H1 (cell line): Measurements from ENCODE around the gene ALG6. TPM values are rescaled to one million over a fixed set of nuclear protein-coding genes. Genes with fewer than 3 reads are reported as not detected.

Experiments used
- ASH2L ChIP-seq: fragments of 200-600, 300-600 bp; sonication (generic); IDR thresholded peaks from one replicate; pipeline ENCODE4 v1.7.1; 2017; ENCODE audit warnings: low read length
- BRCA1 ChIP-seq: IDR thresholded peaks from 2 replicates; pipeline ENCODE4 v1.6.1; 2012; ENCODE audit warnings: low read depth, low read length, improper control_type of control experiment
- CBX5 ChIP-seq: fragments of 300-800, 300-1000 bp; sonication (generic); IDR thresholded peaks from 2 replicates; pipeline ENCODE4 v1.7.1; 2016; ENCODE audit warnings: antibody characterized with exemption, low read length, low read depth
- CEBPB ChIP-seq: IDR thresholded peaks from 2 replicates; pipeline ENCODE4 v1.6.1; 2012; ENCODE audit warnings: low read depth, low read length
- EGR1 ChIP-seq: IDR thresholded peaks from 2 replicates; pipeline ENCODE4 v1.6.1; 2011; ENCODE audit warnings: low read depth, low read length, borderline replicate concordance
- EP300 ChIP-seq, 2 experiments: IDR thresholded peaks; 1 replicate in 1 of 2; 2 replicates in 1 of 2; pipeline ENCODE4 v1.6.1; 2011 to 2012; ENCODE audit warnings: low read depth in 2 of 2, low read length in 2 of 2, mild to moderate bottlenecking in 2 of 2, borderline replicate concordance in 1 of 2, inconsistent platforms in 1 of 2, moderate library complexity in 1 of 2
- GABPA ChIP-seq: IDR thresholded peaks from 2 replicates; pipeline ENCODE4 v1.6.1; 2011; ENCODE audit warnings: mild to moderate bottlenecking, low read length, moderate library complexity, borderline replicate concordance; ENCODE audit not compliant: insufficient read depth
- RAD21 ChIP-seq, 2 experiments: IDR thresholded peaks in 1 of 2; conservative IDR thresholded peaks in 1 of 2; 2 replicates each; pipeline ENCODE4 v1.6.1; 2011; ENCODE audit warnings: low read depth in 2 of 2, low read length in 2 of 2, improper control_type of control experiment in 1 of 2, inconsistent platforms in 1 of 2, mild to moderate bottlenecking in 1 of 2, moderate library complexity in 1 of 2
- RBBP5 ChIP-seq: IDR thresholded peaks from 2 replicates; pipeline ENCODE4 v1.7.1; 2012; ENCODE audit warnings: low read depth, mild to moderate bottlenecking, inconsistent platforms, low read length, moderate library complexity, borderline replicate concordance
- SP2 ChIP-seq: IDR thresholded peaks from 2 replicates; pipeline ENCODE4 v1.6.1; 2012; ENCODE audit warnings: mild to moderate bottlenecking, low read length, inconsistent platforms
- TAF7 ChIP-seq: optimal IDR thresholded peaks from 2 replicates; pipeline ENCODE3; 2011; ENCODE audit warnings: low read depth, mild to moderate bottlenecking, inconsistent platforms, low read length, moderate library complexity, borderline replicate concordance
- TBP ChIP-seq: IDR thresholded peaks from 2 replicates; pipeline ENCODE4 v1.6.1; 2011; ENCODE audit warnings: low read depth, low read length, improper control_type of control experiment
- TCF12 ChIP-seq: IDR thresholded peaks from 2 replicates; pipeline ENCODE4 v1.6.1; 2011; ENCODE audit warnings: low read depth, mild to moderate bottlenecking, low read length
- YY1 ChIP-seq: IDR thresholded peaks from 2 replicates; pipeline ENCODE4 v1.6.1; 2011; ENCODE audit warnings: low read depth, mild to moderate bottlenecking, low read length
- polyA plus RNA-seq, 7 experiments: library from polyadenylated mRNA; depleted of rRNA in 3 of 7; stranded (reverse) in 5 of 7; unstranded in 2 of 7; fragments of >200 nt in 5 of 7; fragments of 200-250 nt in 2 of 7; gene quantifications; 1 replicate in 5 of 7; 2 replicates in 1 of 7; 4 replicates in 1 of 7; pipeline versions ENCODE4 v1.2.1 to v1.2.3, GENCODE V29; 2011 to 2013; ENCODE audit warnings: missing spikeins in 2 of 7, mixed read lengths in 2 of 7
- total RNA-seq: library from RNA; stranded (reverse); fragmentation: NEBNext Ultra II Directional; extraction: Animal tissue kit (Norgen Biotek cat#: 25700); gene quantifications from 2 replicates; pipeline ENCODE4 v1.2.1, GENCODE V29; 2021
- TF ChIP-seq, protein P1 (sequence below), 3 experiments: IDR thresholded peaks; 1 replicate in 2 of 3; 2 replicates in 1 of 3; pipeline versions ENCODE4 v1.5.1 to v1.6.1; 2011; ENCODE audit warnings: low read length in 3 of 3, mild to moderate bottlenecking in 3 of 3, inconsistent platforms in 2 of 3, low read depth in 1 of 3, moderate library complexity in 1 of 3; ENCODE audit not compliant: insufficient read depth in 1 of 3; ENCODE audit errors: control extremely low read depth in 1 of 3
- TF ChIP-seq, protein P2 (sequence below): IDR thresholded peaks from 2 replicates; pipeline ENCODE4 v1.6.1; 2012; ENCODE audit warnings: inconsistent platforms
- TF ChIP-seq, protein P3 (sequence below): IDR thresholded peaks from 2 replicates; pipeline ENCODE4 v1.6.1; 2011; ENCODE audit warnings: low read depth, mild to moderate bottlenecking, low read length; ENCODE audit not compliant: insufficient read depth
- TF ChIP-seq, protein P4 (sequence below): IDR thresholded peaks from 2 replicates; pipeline ENCODE4 v1.6.1; 2011; ENCODE audit warnings: low read length, improper control_type of control experiment
- TF ChIP-seq, protein P5 (sequence below): IDR thresholded peaks from 2 replicates; pipeline ENCODE4 v1.6.1; 2012; ENCODE audit warnings: low read length, inconsistent platforms

ALG6 gene
- total and polyA plus RNA-seq, 2 of the 8 experiments (the other 6 are each of a cell fraction or from before 2014, with no cell fraction given), result 17.8 to 26.8 TPM

DNA sequence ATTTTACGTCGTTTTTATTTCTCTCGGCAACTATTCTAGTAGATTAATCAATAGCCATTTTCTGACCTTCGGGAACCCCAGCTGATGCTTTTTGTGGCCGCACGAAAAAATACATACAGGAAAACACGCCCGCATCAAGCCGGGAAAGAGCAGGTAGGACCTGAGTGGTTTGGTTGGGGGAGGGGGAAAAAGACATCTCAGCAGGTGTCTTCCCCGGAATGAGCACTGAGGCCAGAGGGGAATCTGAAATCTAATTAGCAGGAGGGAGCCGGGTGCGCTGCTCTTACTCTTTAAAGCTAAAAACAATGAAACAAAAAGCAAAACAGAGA lies 45.7 kb upstream of the ALG6 start (continued):
- TF ChIP-seq, protein P1, sequence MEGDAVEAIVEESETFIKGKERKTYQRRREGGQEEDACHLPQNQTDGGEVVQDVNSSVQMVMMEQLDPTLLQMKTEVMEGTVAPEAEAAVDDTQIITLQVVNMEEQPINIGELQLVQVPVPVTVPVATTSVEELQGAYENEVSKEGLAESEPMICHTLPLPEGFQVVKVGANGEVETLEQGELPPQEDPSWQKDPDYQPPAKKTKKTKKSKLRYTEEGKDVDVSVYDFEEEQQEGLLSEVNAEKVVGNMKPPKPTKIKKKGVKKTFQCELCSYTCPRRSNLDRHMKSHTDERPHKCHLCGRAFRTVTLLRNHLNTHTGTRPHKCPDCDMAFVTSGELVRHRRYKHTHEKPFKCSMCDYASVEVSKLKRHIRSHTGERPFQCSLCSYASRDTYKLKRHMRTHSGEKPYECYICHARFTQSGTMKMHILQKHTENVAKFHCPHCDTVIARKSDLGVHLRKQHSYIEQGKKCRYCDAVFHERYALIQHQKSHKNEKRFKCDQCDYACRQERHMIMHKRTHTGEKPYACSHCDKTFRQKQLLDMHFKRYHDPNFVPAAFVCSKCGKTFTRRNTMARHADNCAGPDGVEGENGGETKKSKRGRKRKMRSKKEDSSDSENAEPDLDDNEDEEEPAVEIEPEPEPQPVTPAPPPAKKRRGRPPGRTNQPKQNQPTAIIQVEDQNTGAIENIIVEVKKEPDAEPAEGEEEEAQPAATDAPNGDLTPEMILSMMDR (IDR thresholded peaks at IDR 0.05; ENCODE audit: control extremely low read depth in 1 of 3, insufficient read depth in 1 of 3, low read depth in 1 of 3, low read length in 3 of 3), result no peak
- TF ChIP-seq EGR1 (no peak), EP300 (IDR thresholded peaks at IDR 0.05; ENCODE audit: borderline replicate concordance in 1 of 2, low read depth in 2 of 2, low read length in 2 of 2) (peak in 1 of 2 experiments; percentile 66; a peak in 1 of 3 replicates), RAD21 (IDR thresholded peaks at IDR 0.05 in 1 of 2, conservative IDR thresholded peaks at IDR 0.05 in 1 of 2; ENCODE audit: low read depth in 2 of 2, low read length in 2 of 2) (no peak), TCF12 (no peak), YY1 (no peak), RBBP5 (peak; percentile 24; the same call in 1 of the 2 replicates), ASH2L (peak; percentile 80), TBP (no peak), TAF7 (peak; percentile 34), CBX5 (no peak), GABPA (no peak), CEBPB (no peak), BRCA1 (no peak), SP2 (no peak)
- TF ChIP-seq, protein P2, sequence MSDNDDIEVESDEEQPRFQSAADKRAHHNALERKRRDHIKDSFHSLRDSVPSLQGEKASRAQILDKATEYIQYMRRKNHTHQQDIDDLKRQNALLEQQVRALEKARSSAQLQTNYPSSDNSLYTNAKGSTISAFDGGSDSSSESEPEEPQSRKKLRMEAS, result no peak
- TF ChIP-seq, protein P3, sequence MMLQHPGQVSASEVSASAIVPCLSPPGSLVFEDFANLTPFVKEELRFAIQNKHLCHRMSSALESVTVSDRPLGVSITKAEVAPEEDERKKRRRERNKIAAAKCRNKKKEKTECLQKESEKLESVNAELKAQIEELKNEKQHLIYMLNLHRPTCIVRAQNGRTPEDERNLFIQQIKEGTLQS, result no peak
- TF ChIP-seq, protein P4, sequence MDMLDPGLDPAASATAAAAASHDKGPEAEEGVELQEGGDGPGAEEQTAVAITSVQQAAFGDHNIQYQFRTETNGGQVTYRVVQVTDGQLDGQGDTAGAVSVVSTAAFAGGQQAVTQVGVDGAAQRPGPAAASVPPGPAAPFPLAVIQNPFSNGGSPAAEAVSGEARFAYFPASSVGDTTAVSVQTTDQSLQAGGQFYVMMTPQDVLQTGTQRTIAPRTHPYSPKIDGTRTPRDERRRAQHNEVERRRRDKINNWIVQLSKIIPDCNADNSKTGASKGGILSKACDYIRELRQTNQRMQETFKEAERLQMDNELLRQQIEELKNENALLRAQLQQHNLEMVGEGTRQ, result no peak
- TF ChIP-seq, protein P5, sequence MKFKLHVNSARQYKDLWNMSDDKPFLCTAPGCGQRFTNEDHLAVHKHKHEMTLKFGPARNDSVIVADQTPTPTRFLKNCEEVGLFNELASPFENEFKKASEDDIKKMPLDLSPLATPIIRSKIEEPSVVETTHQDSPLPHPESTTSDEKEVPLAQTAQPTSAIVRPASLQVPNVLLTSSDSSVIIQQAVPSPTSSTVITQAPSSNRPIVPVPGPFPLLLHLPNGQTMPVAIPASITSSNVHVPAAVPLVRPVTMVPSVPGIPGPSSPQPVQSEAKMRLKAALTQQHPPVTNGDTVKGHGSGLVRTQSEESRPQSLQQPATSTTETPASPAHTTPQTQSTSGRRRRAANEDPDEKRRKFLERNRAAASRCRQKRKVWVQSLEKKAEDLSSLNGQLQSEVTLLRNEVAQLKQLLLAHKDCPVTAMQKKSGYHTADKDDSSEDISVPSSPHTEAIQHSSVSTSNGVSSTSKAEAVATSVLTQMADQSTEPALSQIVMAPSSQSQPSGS, result no peak
